ENCODE results near the gene PZP.
"Not testable (repeated sequence)": the region's sequence is repeated elsewhere in the genome, so short reads cannot be mapped to it uniquely, and the experiment has no call there.

The PZP gene

DNA sequence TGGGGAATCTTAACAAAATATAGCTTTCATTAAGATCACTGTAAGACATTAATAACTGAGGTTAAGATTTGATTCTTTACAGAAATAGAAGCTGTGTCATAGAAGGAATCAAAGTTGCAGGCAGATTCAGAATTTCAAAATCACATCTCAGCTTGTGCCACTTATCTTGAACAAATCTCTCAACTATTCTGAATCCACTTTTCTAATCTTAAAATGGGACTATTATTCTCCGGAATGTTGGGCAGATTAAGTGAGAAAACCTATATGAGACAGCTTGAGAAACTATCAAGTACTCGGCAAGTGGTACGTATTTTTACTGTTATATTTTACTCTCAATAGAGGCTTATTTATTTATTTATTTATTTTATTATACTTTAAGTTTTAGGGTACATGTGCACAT, 28.4 kb downstream of the PZP start:
- DNase-seq = no peak

DNA sequence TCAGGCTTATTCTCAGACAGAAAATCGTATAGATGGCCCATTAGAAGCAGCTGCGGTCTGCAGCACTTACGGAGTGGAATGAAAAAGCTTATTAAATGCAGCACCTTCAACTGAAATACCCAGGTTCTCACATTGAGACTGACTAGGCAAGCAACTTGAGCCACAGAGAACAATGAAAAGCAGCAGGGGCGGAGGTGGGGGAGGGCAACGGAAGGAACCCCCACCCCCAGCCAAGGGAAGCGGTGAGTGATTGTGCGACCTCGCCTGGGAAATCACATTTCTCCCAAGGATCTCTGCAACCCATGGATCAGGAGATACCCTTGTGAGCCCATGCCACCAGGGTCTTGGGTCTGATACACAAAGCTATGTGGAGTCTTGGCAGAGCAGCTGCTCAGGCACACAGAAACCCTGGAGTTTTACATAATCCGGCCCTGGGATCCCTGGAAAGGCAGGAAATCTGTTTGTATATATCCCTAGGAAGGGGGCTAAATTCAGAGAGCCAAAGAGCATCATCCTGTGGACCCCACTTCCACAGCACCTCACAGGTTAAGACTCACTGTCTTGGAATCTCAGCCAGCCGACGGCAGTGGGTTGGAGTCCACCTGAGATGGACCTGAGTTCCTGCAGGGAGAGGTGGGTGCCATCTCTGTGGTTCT, 38.1 kb downstream of the PZP start:
- DNase-seq = no peak

- DNase-seq = not testable (repeated sequence)
Observed at GRCh38 chr12:9167345-9167744, 40.9 kb downstream of the PZP start.

DNA sequence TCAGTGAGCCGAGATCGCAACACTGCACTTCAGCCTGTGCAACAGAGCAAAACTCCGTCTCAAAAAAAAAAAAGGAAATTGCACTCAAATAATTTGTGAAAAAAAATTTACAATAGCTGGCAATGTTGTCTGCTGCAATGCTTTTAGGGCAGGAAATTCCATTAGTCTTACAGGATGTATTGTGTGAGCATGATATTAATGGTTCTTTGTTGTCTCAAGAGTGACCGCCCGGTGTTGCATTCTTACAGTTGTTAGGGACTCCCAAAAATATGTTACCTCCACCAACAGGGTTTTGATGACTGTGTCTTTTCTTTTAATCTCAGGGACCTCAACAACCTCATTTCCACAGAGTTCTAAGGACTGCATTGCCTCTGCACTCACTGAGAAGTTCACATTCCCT, 44.8 kb downstream of the PZP start:
- no peak for DNase-seq

GRCh38 chr12:9156119-9156518, 52.1 kb downstream of the PZP start:
- no peak for DNase-seq

- no peak for DNase-seq
Observed at GRCh38 chr12:9149372-9149771, 58.8 kb downstream of the PZP start.

- no peak for DNase-seq
Observed at GRCh38 chr12:9148926-9149325, 59.3 kb downstream of the PZP start.

- DNase-seq = no peak
Observed at GRCh38 chr12:9147461-9147860, 60.7 kb downstream of the PZP start.

DNA sequence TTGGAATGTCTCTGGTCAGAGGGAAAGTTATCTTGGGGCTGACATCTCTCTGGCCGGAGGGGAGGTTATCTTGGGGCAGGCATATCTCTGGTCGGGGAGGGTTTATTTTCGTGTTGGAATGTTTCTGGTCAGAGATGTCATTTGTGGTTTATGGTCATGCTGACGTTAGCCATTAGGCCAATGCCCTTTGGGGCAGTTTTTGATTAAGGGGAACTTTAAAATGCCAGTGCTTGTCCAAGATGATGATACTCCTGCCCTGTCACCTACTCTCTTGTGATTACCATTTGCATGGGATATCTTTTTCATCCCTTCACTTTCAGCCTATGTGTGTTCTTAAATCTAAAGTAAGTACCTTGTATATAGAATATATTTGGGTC, 63.5 kb downstream of the PZP start:
- DNase-seq = no peak

DNA sequence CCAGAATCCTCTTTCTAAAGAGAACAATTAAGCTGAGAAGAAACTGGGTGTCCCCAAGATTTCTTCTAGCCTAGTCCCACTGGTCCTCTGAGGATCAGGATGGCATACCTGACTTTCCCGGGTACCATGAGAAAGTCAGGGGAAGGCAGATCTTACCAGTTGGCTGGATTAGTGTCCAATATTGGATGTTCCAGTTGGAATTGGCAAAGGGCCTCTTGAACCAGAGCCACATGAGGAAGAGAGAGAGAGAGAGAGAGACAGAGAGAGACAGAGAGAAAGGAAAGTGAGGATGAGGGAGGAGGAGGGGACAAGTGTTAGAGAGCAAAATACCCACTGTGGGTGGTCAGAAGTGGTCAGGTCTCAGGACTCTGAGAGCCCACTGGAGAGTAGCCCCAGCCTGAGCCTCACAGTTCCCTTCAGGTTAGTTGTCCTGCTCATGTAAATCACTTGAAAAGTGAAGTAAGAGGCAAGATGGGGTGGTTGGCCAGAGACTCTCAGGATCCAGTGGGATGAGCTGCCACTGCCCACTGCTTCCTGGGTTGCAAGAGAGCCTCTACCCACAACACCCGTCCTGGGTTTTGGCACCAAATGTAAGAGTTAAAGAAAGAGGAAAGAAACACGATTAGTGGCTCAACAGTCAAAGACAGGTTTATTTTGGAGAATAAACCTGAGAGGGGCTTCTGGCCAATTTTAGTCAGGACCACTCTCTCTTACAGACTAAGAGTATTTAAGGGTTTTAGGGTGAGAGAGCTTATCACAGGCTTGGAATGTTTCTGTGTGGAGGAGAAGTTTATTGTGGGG, 64.1 kb downstream of the PZP start:
- DNase-seq = no peak

GRCh38 chr12:9143137-9143536, 65.1 kb downstream of the PZP start:
- no peak for DNase-seq

GRCh38 chr12:9139588-9140290, 68.5 kb downstream of the PZP start:
- DNase-seq = not testable (repeated sequence)

- DNase-seq = no peak
Observed at GRCh38 chr12:9135903-9136310, 72.3 kb downstream of the PZP start.

DNA sequence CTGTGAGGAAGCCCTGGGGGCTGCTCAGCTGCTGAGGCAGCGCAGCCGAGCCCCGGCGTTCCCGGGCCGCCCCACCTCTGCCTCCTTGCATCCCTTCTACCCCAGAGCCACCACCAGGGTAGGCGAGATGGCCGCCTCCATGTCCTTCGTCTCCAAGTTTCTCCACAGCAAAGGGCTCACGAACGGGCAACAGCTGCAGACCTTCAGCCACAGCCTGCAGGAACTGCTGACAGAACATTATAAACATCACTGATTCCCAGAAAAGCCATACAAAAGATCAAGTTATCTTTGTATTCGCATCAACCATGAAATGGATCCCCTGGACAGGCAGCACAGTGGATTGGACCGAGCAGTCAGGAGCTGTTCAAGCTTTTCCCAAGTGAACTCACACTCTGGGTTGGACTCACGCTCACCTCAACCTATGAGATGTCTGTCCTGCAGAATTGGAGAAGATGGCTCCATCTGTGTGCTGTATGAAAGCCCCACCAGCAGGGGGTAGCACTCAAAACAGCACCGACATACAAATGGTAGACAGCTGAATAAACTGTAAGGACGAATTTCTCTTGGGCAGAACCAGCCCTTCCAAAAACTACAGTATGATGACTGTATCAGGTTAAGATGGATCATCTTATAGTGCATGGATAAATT, 73.1 kb downstream of the PZP start:
- peak in 1 of 2 experiments; percentile 4 for DNase-seq

DNA sequence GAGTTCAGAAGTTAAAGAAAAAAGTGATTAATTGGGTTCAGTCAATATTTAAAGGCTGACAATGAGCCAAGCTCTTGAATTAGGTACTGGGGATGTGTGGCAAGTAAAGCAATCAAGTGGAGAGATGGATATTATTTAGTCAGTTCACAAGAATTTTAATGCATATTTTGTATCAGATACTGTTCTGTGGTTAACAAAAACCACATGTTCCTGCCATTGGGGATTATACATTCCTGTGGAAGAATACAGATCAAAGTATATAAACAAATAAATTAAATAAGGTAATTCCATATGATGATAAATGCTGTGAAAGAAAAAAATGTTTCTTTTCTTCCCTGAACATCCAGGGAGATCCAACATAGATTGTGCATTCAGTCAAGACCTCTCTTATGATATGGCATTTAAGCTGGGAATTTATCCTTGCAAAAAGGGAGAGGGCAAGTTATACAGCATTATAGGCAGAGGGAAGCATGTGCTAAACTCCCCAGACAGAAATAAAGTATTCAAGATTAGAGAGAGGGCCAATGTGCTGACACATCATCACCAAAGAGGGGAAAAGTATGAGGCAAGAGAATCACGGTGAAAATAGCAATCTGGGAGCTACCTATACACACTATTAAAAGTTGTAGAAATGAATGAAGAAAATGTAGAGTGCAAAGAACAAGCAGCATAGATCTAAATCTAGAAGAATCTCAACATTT, 74.8 kb downstream of the PZP start:
- no peak for DNase-seq

DNA sequence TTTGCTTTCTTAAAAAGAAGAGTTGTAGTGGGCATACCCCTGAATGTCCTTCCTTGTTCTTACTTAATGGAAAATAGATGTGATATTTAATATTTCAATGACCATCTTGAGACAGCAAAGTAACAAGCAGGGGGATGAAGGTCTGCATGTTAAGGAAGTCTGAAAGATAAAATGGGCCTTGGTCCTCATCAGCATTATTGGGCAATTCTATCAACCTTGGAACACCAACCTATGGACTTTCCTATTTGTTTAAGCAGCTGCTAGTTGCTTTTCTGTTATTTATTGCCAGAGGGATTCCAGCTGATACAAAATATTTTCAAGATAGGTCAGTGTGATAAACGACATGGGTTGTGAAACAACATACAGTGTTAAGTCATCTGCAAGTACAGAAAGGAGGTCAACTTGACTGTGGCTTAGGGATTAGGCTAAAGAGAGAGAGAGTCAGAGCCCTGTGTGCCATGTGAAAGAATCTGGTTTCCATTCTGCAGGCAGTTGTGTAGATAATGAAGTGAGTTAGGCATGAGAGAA, 76.1 kb downstream of the PZP start:
- DNase-seq = no peak

- no peak for DNase-seq
Observed at GRCh38 chr12:9130244-9130643, 78.0 kb downstream of the PZP start.

GRCh38 chr12:9127936-9128663, 80.1 kb downstream of the PZP start:
- no peak for DNase-seq

GRCh38 chr12:9127484-9127883, 80.7 kb downstream of the PZP start:
- DNase-seq = no peak

GRCh38 chr12:9124383-9125031, 83.7 kb downstream of the PZP start:
- DNase-seq = no peak

DNA sequence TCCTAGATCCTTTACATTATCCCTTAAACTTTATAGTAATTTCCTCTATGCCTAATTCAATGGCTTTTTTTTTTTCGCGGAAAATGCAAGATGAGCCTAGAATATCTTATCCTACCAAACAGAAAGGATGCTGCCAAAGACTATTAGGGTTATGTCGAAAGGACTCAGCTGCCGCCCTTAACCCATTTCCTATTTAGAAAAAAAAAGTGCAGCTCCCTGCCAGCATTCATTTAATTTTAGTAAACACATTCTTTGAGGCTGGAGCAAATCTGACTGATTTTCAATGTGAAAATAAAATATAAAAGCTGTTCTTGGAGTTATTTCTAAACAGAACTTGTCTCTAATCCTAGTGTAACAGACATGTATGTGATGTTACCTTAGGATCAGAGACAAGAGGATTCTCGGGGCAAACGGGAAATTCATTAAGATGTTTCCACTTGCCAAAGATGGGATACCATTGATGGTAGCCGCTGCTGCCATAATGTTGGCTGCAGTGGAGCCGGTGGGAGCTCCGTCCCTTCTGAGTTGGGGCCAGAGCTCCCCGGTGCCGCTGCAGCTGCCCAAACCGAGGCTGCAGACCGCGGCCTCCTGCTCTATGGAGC, 84.3 kb downstream of the PZP start:
- no peak for DNase-seq

All from AML-193 (cell line).